Smooth muscle cell (in vitro differentiated cells): ENCODE measurements around the gene ITFG1. TPM values are rescaled to one million over a fixed set of nuclear protein-coding genes. Genes with fewer than 3 reads are reported as not detected.

Experiments used
- DNase-seq: peaks from one replicate; lab custom pipeline; 2025; ENCODE audit not compliant: unreplicated experiment; lab: John Stamatoyannopoulos, UW
- H2AFZ ChIP-seq: fragments of 200-600 bp; sonication (generic); 2 replicates; pipeline ENCODE4 v1.6.0; 2016; ENCODE audit warnings: antibody characterized with exemption, low read depth, mild to moderate bottlenecking
- H3F3A ChIP-seq: fragments of 200-600 bp; sonication (generic); 2 replicates; pipeline ENCODE4 v1.6.0; 2017; ENCODE audit warnings: antibody characterized with exemption, low read depth
- H3K27ac ChIP-seq: fragments of 200-600 bp; sonication (generic); 2 replicates; pipeline ENCODE4 v1.5.1; 2016; ENCODE audit warnings: low read depth, mild to moderate bottlenecking
- H3K27me3 ChIP-seq: fragments of 200-600 bp; sonication (generic); 2 replicates; pipeline ENCODE4 v1.6.1; 2016; ENCODE audit warnings: low read depth, mild to moderate bottlenecking
- H3K36me3 ChIP-seq: fragments of 200-600 bp; sonication (generic); 2 replicates; pipeline ENCODE4 v1.5.1; 2016; ENCODE audit warnings: low read depth
- H3K4me1 ChIP-seq: fragments of 200-600 bp; sonication (generic); 2 replicates; pipeline ENCODE4 v1.5.1; 2016; ENCODE audit warnings: low read depth
- H3K4me2 ChIP-seq: fragments of 200-600 bp; sonication (generic); 2 replicates; pipeline ENCODE4 v1.6.0; 2016; ENCODE audit warnings: mild to moderate bottlenecking
- H3K4me3 ChIP-seq: fragments of 200-600 bp; sonication (generic); 2 replicates; pipeline ENCODE4 v1.5.1; 2016; ENCODE audit warnings: mild to moderate bottlenecking
- H3K79me2 ChIP-seq: fragments of 200-600 bp; sonication (generic); 2 replicates; pipeline ENCODE4 v1.6.0; 2016; ENCODE audit warnings: low read depth, mild to moderate bottlenecking
- H3K9ac ChIP-seq: fragments of 200-600 bp; sonication (generic); 2 replicates; pipeline ENCODE4 v1.6.0; 2016; ENCODE audit warnings: low read depth
- H3K9me3 ChIP-seq: fragments of 200-600 bp; sonication (generic); replicated peaks from 2 replicates; pipeline ENCODE4 v1.5.1; 2016; ENCODE audit warnings: low read depth
- H4K20me1 ChIP-seq: fragments of 200-600 bp; sonication (generic); 2 replicates; pipeline ENCODE4 v1.6.0; 2016; ENCODE audit warnings: low read depth
- CTCF ChIP-seq: fragments of 200-600 bp; sonication (generic); IDR thresholded peaks from 2 replicates; pipeline ENCODE4 v1.5.1; 2017; ENCODE audit warnings: borderline replicate concordance, mild to moderate bottlenecking, antibody characterized with exemption; ENCODE audit not compliant: insufficient read depth, poor library complexity, severe bottlenecking
- WGBS: methylation state at CpG from one replicate; pipeline ENCODE4 v1.1.7; 2016; ENCODE audit warnings: low lambda C conversion rate; 5-methylcytosine and 5-hydroxymethylcytosine counted together
- polyA plus RNA-seq: library from polyadenylated mRNA; unstranded; fragments of >200 nt; fragmentation: Nextera tagmentation; extraction: Ambion mirVana; gene quantifications from 2 replicates; pipeline ENCODE4 v1.2.1, GENCODE V29; 2016
- total RNA-seq: library from RNA; depleted of rRNA; stranded (reverse); fragments of >200 nt; gene quantifications from 2 replicates; pipeline ENCODE4 v1.2.3, GENCODE V29; 2014

The ITFG1 gene
- total and polyA plus RNA-seq, 2 experiments from 2014 or later: 75.2 to 100 TPM

- no peaks in the 10 kb centered on the region for H3K79me2 ChIP-seq
- H3K27ac ChIP-seq: no peak overlapping the region
- no peak overlapping the region for H3K4me3 ChIP-seq
- no peaks in the 10 kb centered on the region for H3F3A ChIP-seq
- H3K4me2 ChIP-seq: no peak overlapping the region
- no peaks in the 10 kb centered on the region for H3K4me1 ChIP-seq
- DNase-seq: no peak
- WGBS: 99% methylated on average over 5 of the region's 5 CpGs
- H2AFZ ChIP-seq: no peak overlapping the region
- H3K36me3 ChIP-seq: no peaks in the 10 kb centered on the region
- H3K9me3 ChIP-seq: no peaks in the 10 kb centered on the region
- H3K9ac ChIP-seq: no peak overlapping the region
- no peaks in the 10 kb centered on the region for H4K20me1 ChIP-seq
- no peak for TF ChIP-seq CTCF
- H3K27me3 ChIP-seq: no peaks in the 10 kb centered on the region
These were observed 89.4 kb downstream of the ITFG1 start for GRCh38 chr16:47371271-47372014.

GRCh38 chr16:47370536-47370935 lies 90.3 kb downstream of the ITFG1 start:
- Histone ChIP-seq H2AFZ (no peak overlapping the region), H4K20me1 (no peaks in the 10 kb centered on the region), H3K79me2 (no peaks in the 10 kb centered on the region), H3K36me3 (no peaks in the 10 kb centered on the region), H3K4me3 (no peak overlapping the region), H3K27me3 (no peaks in the 10 kb centered on the region), H3K9me3 (no peaks in the 10 kb centered on the region), H3K4me2 (no peak overlapping the region), H3K4me1 (no peaks in the 10 kb centered on the region), H3F3A (no peaks in the 10 kb centered on the region), H3K9ac (no peak overlapping the region), H3K27ac (no peak overlapping the region)
- 96% methylated on average over 12 of the region's 12 CpGs for WGBS
- DNase-seq: no peak
- no peak for TF ChIP-seq CTCF

- Histone ChIP-seq H3K4me3 (no peak overlapping the region), H3K9me3 (no peaks in the 10 kb centered on the region), H3F3A (no peaks in the 10 kb centered on the region), H3K36me3 (no peaks in the 10 kb centered on the region), H2AFZ (no peak overlapping the region), H3K27me3 (no peaks in the 10 kb centered on the region), H3K4me2 (no peak overlapping the region), H3K9ac (no peak overlapping the region), H4K20me1 (no peaks in the 10 kb centered on the region), H3K4me1 (no peaks in the 10 kb centered on the region), H3K79me2 (no peaks in the 10 kb centered on the region), H3K27ac (no peak overlapping the region)
- 46% methylated on average over 2 of the region's 2 CpGs for WGBS
- no peak for TF ChIP-seq CTCF
- no peak for DNase-seq
These were observed 94.6 kb downstream of the ITFG1 start for GRCh38 chr16:47366228-47366627.

GRCh38 chr16:47363761-47364160 lies 97.1 kb downstream of the ITFG1 start:
- H3K27me3 ChIP-seq: no peaks in the 10 kb centered on the region
- WGBS: 100% methylated on average over 1 of the region's 1 CpG
- H3K4me1 ChIP-seq: no peaks in the 10 kb centered on the region
- H3K27ac ChIP-seq: no peak overlapping the region
- H4K20me1 ChIP-seq: peaks cover 9% of the 10 kb centered on the region
- no peaks in the 10 kb centered on the region for H3K9me3 ChIP-seq
- no peak overlapping the region for H3K9ac ChIP-seq
- H3K4me3 ChIP-seq: no peak overlapping the region
- no peak overlapping the region for H3K4me2 ChIP-seq
- no peak for TF ChIP-seq CTCF
- H3K79me2 ChIP-seq: no peaks in the 10 kb centered on the region
- no peaks in the 10 kb centered on the region for H3F3A ChIP-seq
- H3K36me3 ChIP-seq: no peaks in the 10 kb centered on the region
- no peak overlapping the region for H2AFZ ChIP-seq
- DNase-seq: no peak
